Measurements from ENCODE around the gene EXD3. TPM values are rescaled to one million over a fixed set of nuclear protein-coding genes. Genes with fewer than 3 reads are reported as not detected.
A peak's percentile ranks its signal among the peaks of the same experiment; 100 is the strongest.

EXD3 gene
- polyA plus RNA-seq, 2 of the 4 experiments (the other 2 are of a cell fraction): 3.4 to 4.5 TPM

- DNase-seq (ENCODE audit: low read depth in 1 of 2, low spot score in 1 of 2) (no peak), FAIRE-seq (no peak), ATAC-seq (no peak)
- no peak overlapping the region for H3K4me3 ChIP-seq
- no peak overlapping the region for H3K4me2 ChIP-seq
- H3K9me3 ChIP-seq: no peaks in the 10 kb centered on the region
- no peak for TF ChIP-seq GATA3 (IDR thresholded peaks at IDR 0.05; ENCODE audit: borderline replicate concordance)
- TF ChIP-seq ELK1 (IDR thresholded peaks at IDR 0.05; ENCODE audit: low read depth, low read length): no peak
- TF ChIP-seq ESRRA (IDR thresholded peaks at IDR 0.05; ENCODE audit: borderline replicate concordance, low read length): no peak
- TF ChIP-seq TP53 (CRISPR knock-in tag; IDR thresholded peaks at IDR 0.05): no peak
- no peak for TF ChIP-seq EHMT2 (IDR thresholded peaks at IDR 0.05; ENCODE audit: low read depth)
- TF ChIP-seq HOXA7 (CRISPR knock-in tag; IDR thresholded peaks at IDR 0.05): no peak
- no peak for TF ChIP-seq RARB (CRISPR knock-in tag; IDR thresholded peaks at IDR 0.05)
- no peak for TF ChIP-seq RNF2 (IDR thresholded peaks at IDR 0.05; ENCODE audit: borderline replicate concordance, low read depth)
- TF ChIP-seq MAX (IDR thresholded peaks at IDR 0.05): no peak
- no peak overlapping the region for H3K27ac ChIP-seq
- POLR2A ChIA-PET: no interaction called here
- CTCF ChIA-PET: interaction anchor here (6.8 kb wide), 1 partner anchor 8 kb away, joined by 48 read pairs; the partner anchor contains the start of genes EXD3 and NOXA1
- WGBS (ENCODE audit: missing lambda C conversion rate): 81% methylated on average over 3 of the region's 5 CpGs
- H3K4me1 ChIP-seq: peaks cover 24% of the 10 kb centered on the region
Observed at GRCh38 chr9:137415451-137415850, 7.5 kb downstream of the EXD3 start.

- FAIRE-seq: no peak
- peak overlapping the region; percentile 87 for H3K4me2 ChIP-seq
- TF ChIP-seq RAD21 (conservative IDR thresholded peaks at IDR 0.05 in 1 of 2, IDR thresholded peaks at IDR 0.05 in 1 of 2) (no peak), ESRRA (IDR thresholded peaks at IDR 0.05; ENCODE audit: borderline replicate concordance, low read length) (no peak), EHF (CRISPR knock-in tag; IDR thresholded peaks at IDR 0.05) (no peak), NFE2L2 (conservative IDR thresholded peaks at IDR 0.05; ENCODE audit: low read length) (no peak), FOSB (CRISPR knock-in tag; IDR thresholded peaks at IDR 0.05) (no peak), PHF8 (IDR thresholded peaks at IDR 0.05; ENCODE audit: borderline replicate concordance, low read depth) (no peak), SREBF2 (IDR thresholded peaks at IDR 0.05) (no peak), RCOR1 (IDR thresholded peaks at IDR 0.05; ENCODE audit: low read depth, low read length) (no peak), RNF2 (IDR thresholded peaks at IDR 0.05; ENCODE audit: borderline replicate concordance, low read depth) (no peak), ATOH8 (CRISPR knock-in tag; IDR thresholded peaks at IDR 0.05; ENCODE audit: low read depth) (no peak), MAZ (IDR thresholded peaks at IDR 0.05; ENCODE audit: borderline replicate concordance, low read depth, low read length) (no peak)
- DNase-seq (ENCODE audit: low read depth in 1 of 2, low spot score in 1 of 2): no peak
- H3K27ac ChIP-seq: peak overlapping the region; percentile 86 to 98
- no peak overlapping the region for H3K4me3 ChIP-seq
- ATAC-seq: no peak
- H3K9me3 ChIP-seq: no peaks in the 10 kb centered on the region
- POLR2A ChIA-PET: interaction anchor here (0.5 to 2.6 kb wide), 4 partner anchors 11 to 178 kb away, joined by 4 to 13 read pairs (median 6); partner anchors contain the start of genes EXD3, NOXA1 and NRARP
- CTCF ChIA-PET: interaction anchor here (0.7 to 6.8 kb wide), 8 partner anchors 11 to 329 kb away, joined by 3 to 48 read pairs (median 4); partner anchors contain the start of genes EXD3, NOXA1 and NRARP
- peaks cover 27% of the 10 kb centered on the region for H3K4me1 ChIP-seq
- 86% methylated on average over 10 of the region's 10 CpGs for WGBS (ENCODE audit: missing lambda C conversion rate)
Observed at GRCh38 chr9:137412431-137412830, 10.5 kb downstream of the EXD3 start.

GRCh38 chr9:137411645-137412380 is 11.1 kb downstream of the EXD3 start:
- POLR2A ChIA-PET: interaction anchor here (1.0 to 2.6 kb wide), 3 partner anchors 11 to 179 kb away, joined by 4 to 13 read pairs (median 7); partner anchors contain the start of genes EXD3, NOXA1 and NRARP
- peak overlapping the region; percentile 86 to 98 for H3K27ac ChIP-seq
- no peaks in the 10 kb centered on the region for H3K9me3 ChIP-seq
- FAIRE-seq: no peak
- DNase-seq (ENCODE audit: low read depth in 1 of 2, low spot score in 1 of 2): peak; percentile 86 to 87
- peak overlapping the region; percentile 87 for H3K4me2 ChIP-seq
- H3K4me3 ChIP-seq: peak overlapping the region; percentile 32
- ATAC-seq: peak; percentile 73 to 75
- 8% methylated on average over 13 of the region's 30 CpGs for WGBS (ENCODE audit: missing lambda C conversion rate)
- peaks cover 31% of the 10 kb centered on the region for H3K4me1 ChIP-seq
- CTCF ChIA-PET: interaction anchor here (0.9 to 6.8 kb wide), 7 partner anchors 11 to 173 kb away, joined by 3 to 48 read pairs (median 6); partner anchors contain the start of genes EXD3, NOXA1 and NRARP
- TF ChIP-seq EP300 (IDR thresholded peaks at IDR 0.05) (peak in 1 of 2 experiments; percentile 24; a peak in 1 of 5 replicates), GATA3 (IDR thresholded peaks at IDR 0.05; ENCODE audit: borderline replicate concordance) (0 out of 2 replicates have a peak, but pooled peaks have one; percentile 30), ESRRA (IDR thresholded peaks at IDR 0.05; ENCODE audit: borderline replicate concordance, low read length) (no peak), CBX2 (IDR thresholded peaks at IDR 0.05; ENCODE audit: borderline replicate concordance, low read depth) (no peak), PBX3 (IDR thresholded peaks at IDR 0.05) (no peak), RAD21 (conservative IDR thresholded peaks at IDR 0.05 in 1 of 2, IDR thresholded peaks at IDR 0.05 in 1 of 2) (no peak), NPAS2 (CRISPR knock-in tag; IDR thresholded peaks at IDR 0.05; ENCODE audit: borderline replicate concordance) (no peak), JUNB (IDR thresholded peaks at IDR 0.05) (no peak), FOSL2 (IDR thresholded peaks at IDR 0.05) (peak; percentile 46; the same call in 1 of the 2 replicates), FOSL2 (CRISPR knock-in tag; IDR thresholded peaks at IDR 0.05) (peak; percentile 76), MAZ (IDR thresholded peaks at IDR 0.05; ENCODE audit: borderline replicate concordance, low read depth, low read length) (no peak), CHD4 (IDR thresholded peaks at IDR 0.05; ENCODE audit: borderline replicate concordance) (no peak), ATOH8 (CRISPR knock-in tag; IDR thresholded peaks at IDR 0.05; ENCODE audit: low read depth) (no peak), ZNF302 (CRISPR knock-in tag; IDR thresholded peaks at IDR 0.05) (no peak), FOSB (CRISPR knock-in tag; IDR thresholded peaks at IDR 0.05) (no peak), FOXS1 (CRISPR knock-in tag; IDR thresholded peaks at IDR 0.05) (no peak)
